NOMO-1 treated with dmso at 0.1 percent for 144 hours (cell line): ENCODE data around the gene FCRL5.
"Not testable (repeated sequence)": the region's sequence is repeated elsewhere in the genome, so short reads cannot be mapped to it uniquely, and the experiment has no call there.

Experiments used
- DNase-seq: peaks from one replicate; lab custom pipeline; 2025; ENCODE audit not compliant: unreplicated experiment; lab: John Stamatoyannopoulos, UW

Gene FCRL5

DNA sequence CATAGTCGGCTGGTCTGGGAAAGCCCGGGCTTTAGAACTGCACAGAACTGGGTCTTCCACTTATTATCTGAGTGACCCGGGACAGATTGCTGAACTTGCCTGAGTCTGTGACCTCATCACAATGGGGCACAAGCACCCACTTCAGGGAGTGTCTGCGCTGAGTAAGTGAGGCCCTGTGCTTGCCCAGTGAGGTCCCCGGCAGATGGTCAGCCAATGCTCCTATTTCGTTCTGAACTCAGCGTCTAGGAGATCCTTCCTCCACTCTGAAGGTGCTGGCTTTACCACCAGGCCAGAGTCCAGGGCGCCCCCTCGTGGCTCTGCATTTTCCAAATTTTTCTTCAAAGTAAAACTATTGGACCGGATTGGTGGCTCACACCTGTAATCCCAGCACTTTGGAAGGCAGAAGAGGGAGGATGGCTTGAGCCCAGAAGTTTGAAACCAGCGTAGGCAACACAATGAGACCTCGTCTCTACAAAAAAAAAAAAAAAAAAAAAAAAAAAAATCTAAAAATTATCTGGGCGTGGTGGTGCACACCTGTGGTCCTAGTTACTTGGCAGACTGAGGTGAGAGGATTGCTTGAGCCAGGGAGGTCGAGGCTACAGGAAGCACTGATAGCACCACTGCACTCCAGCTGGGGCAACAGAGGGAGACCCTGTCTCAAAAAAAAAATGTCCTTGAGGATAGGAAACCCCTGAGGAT, 61.7 kb downstream of the FCRL5 start:
- peak; percentile 45 for DNase-seq

DNA sequence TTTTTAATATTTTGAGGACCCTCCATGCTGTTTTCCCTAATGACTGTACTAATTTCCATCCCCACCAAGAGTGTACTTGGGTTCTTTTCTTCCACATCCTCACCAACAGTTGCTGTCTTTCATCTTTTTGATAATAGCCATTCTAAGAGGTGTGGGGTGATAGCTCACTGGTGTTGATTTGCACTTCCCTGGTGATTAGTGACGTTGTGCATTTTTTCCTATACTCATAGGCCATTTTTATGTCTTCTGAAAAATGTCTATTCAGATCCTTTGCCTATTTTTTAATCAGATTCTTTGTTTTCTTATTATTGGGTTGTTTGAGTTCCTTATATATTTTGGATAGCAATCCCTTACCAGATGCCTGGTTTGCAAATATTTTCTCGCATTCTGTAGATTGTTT, 64.2 kb downstream of the FCRL5 start:
- DNase-seq, result no peak

DNA sequence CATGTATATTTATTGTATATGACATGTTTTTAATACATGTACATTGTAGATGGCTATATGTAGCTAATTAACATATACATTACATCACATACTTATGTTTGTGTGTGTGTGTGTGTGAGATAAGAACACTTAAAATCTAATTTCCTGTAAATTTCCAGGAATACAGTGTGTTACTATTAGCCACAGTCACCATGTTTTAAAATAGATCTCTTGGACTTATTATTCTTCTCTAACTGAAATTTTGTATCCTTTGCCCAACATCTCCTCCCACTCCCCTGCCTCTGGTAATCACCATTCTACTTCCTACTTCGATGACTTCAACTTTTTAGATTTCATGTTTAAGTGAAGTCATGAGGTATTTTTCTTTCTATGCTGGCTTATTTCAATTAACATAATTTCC, 64.8 kb downstream of the FCRL5 start:
- no peak for DNase-seq

DNA sequence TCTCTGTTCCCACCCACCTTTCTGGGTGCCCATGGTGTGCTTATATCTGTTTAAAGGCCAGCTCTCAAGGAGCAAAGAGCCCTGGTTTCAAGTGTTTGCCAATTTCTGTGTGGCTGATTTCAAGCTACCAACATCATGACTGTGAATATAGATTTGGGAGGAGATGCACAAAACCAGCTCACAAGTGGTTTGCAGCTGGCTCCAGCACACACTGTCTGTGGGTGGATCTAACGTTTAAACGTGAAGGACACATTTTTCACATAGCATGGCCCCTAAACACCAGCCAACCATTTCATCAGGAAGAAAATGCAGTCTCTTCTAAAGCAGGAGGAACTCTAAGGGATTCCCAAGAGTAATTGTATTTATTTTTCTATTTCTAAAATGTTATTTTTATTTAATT, 65.2 kb downstream of the FCRL5 start:
- DNase-seq, result no peak

DNA sequence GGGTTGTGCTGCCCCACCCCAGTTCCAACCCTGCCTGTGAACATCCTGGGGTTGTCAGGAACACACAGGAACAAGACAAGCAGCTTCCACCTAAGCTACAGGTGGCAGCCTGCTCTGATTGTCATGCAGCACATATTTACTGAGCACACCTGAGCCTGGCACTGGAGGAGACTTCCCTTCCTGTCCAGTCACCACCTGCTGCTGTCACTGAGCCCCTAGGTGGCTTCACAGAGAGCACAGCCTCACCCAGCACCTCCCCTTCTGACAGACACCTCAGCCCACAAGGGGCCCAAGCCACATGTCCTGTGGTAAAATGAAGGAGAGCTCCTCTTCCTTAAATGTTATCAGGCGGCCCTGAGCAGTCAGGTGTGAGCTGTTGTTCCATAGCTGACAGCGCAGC, 65.9 kb downstream of the FCRL5 start:
- not testable (repeated sequence) for DNase-seq

DNA sequence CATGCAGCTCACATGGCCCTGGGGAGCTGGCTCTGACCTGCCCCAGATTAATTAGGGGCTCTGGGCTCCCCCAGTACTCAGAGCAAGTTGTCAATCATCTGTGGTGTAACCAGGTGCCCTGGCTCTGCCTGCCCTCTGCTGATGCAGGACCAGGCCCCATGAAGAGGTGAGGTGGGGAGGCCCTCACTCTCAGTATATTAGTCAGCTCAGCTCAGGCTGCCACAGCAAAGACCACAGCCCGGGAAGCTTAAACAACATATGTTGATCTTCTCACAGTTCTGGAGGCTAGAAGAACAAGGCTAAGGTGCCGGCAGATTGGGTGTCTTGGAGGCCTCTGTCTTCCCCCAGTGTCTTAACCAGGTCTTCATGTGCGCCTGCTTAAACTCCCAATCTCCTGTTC, 66.5 kb downstream of the FCRL5 start:
- no peak for DNase-seq

DNA sequence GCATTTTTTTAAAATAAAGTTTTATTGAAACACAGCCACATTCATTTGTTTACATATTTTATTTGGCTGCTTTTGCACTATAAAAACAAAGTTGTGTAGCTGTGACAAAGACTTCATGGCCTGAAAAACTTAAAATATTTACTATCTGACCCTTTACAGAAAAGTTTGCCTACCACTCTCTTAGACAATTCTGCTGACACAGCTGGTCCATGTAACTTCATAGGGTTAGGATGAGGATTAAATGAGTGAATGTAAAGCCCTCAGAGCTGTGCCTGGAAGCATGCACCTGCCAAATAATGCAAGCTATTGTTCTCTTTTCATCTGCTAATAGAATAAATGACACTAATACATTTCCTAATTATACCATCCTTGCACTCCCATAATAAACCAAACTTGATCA, 67.7 kb downstream of the FCRL5 start:
- no peak for DNase-seq

DNA sequence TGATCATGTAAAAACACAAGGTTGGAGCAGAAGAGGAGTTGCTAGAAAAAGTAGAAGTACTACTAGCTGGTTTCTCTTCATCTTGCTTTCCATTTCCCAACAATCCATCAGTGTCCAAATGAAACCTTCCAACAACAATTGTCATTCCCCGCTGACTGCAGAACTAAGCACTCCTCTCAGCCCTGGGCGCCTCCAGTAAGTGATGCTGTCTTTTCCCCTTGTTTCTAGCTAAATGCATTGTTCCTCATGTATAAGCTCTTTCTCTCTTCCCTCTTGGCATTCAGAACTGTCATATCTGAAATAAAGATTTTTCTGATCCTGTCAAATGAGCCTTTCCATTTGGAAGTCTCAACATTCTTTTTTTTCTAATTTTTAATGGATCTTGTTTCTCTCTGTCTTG, 68.7 kb downstream of the FCRL5 start:
- DNase-seq, result no peak

DNA sequence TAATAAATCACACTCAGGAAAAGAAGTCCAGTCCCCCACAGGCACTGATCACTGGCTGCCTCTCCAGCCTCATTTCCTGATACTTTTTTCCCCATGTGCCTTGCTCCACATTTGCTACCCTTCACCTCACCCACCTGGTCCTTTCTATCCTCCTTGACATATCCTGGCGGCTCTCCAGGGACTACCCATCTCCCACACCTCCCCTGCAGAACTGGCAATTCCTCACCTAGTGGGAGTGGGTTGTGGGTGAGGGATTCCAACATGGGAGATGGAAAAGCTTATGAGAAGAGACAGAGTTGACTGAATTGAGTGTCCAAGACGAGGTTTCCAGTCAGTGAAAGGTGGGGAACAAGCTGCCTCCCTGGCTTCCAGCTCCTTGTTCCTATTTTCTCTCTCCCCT, 69.6 kb downstream of the FCRL5 start:
- no peak for DNase-seq

DNA sequence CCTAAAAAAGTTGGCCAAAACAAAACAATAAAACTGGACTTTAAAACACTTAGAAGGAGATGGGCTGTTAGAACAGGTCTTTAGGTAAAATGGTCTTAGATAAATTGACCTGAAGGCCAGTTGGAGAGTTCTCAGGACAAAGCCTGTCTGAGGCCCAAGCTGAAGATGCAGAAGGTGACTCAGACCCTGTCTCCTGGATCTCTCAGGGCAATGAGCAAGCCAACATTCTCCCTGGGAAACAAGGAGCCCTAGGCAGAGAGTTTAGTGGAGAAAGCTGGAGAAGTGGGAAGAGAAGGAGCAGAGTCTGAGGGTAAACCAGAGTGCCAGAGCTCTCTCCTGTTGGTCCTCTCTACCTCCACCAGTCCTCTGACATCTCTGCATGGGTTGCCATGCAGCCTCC, 70.1 kb downstream of the FCRL5 start:
- no peak for DNase-seq

DNA sequence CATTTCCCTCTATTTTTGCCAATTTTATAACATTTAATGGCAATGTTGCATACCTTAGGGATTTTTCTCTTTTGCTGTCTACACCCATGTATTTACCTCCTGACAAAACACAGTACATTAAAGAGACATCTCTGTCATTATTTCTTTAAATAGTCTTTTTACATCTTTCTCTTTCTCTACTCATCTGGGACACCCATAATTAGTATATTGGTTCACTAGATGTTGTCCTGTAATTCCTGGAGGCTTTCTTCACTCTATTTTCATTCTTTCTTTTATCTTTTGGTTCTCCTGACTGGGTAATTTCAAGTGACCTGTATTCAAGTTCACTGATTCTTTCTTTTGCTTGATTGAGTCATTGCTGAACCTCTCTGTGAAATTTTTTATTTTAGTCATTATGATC, 74.3 kb downstream of the FCRL5 start:
- no peak for DNase-seq

DNA sequence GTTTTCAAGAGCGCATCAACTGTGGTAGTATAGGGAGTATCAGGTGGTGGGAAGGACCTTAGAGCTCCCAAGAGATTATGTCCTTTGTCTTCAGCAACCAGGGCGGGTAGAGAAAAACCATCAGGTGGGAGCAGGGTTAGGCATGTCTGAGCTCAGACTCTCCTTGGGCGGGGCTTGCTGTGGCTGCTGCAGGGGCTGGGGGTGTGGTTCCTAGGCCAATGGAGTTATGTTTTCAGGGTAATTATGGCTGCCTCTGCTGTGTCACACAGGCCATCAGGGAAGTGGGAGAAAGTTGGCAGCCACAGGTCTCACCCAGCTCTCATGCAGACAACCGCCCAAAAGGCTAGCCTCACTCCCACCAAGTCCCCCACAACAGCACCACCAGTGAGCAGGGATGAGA, 74.9 kb downstream of the FCRL5 start:
- no peak for DNase-seq

DNA sequence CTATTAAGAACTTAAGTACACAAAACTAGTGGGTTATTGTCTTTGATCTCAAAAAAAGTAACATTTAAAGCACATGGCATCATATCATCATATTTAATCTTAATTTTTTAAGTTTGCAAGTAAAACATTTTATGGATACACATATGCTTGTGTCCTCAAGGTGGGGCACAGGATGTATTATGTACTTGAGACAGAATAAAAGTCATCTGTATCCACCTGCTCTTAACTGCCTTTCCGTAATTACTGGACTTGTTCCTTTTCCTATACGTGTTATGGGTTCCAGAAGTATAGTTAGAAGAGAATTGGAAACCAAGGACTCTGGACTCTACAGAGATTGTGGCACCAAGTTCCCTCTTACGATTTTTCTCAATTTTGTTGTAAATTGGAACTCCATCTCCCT, 79.4 kb downstream of the FCRL5 start:
- DNase-seq, result no peak

DNA sequence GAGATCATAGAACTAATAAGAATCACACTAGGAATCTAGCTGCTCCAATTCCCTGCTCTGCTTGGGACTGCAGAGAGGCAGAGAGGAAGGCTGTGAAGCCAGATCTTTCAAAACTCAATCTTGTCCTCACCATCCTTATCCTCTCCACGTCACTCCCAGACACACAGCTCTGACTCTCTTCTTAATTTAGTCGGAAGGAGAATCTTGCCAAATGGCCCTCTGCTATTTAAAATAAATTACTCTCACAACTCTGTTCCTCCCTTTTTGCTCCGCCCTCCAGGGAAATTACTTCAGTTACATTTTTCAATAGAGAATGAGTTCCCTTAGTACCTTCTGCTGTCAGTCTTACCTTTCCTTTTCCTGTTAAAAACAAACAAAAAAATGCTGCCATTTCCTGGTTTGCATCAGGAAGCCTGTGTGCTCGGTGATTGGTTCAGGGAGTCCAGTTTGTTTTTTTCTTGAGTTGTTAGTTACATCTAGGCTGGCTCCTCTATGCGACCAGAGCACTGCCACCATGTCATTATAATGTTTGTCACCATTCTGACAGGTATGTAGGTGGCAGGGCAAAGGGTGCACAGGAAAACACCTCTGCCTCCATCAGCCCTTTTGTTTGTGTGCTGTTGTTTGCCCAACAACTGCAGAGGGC, 80.1 kb downstream of the FCRL5 start:
- DNase-seq, result no peak

DNA sequence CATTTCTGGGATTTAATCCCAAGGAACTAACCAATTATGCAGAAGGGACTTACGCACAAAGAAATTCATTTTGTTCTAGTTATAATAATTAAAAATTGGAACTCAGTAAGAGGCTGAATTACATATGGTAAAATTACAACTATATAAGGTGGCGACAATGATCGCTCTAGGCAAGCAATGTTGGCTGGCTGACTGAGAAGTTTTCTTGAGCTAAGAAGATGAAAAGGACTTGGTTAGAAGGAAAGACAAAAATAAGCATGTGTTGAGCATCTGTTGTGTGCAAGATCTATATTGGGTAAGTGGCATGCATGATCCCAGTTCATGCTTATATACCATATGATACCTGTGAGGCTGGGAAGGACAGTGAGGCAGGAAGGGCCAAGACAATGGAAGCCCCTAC, 80.8 kb downstream of the FCRL5 start:
- no peak for DNase-seq

DNA sequence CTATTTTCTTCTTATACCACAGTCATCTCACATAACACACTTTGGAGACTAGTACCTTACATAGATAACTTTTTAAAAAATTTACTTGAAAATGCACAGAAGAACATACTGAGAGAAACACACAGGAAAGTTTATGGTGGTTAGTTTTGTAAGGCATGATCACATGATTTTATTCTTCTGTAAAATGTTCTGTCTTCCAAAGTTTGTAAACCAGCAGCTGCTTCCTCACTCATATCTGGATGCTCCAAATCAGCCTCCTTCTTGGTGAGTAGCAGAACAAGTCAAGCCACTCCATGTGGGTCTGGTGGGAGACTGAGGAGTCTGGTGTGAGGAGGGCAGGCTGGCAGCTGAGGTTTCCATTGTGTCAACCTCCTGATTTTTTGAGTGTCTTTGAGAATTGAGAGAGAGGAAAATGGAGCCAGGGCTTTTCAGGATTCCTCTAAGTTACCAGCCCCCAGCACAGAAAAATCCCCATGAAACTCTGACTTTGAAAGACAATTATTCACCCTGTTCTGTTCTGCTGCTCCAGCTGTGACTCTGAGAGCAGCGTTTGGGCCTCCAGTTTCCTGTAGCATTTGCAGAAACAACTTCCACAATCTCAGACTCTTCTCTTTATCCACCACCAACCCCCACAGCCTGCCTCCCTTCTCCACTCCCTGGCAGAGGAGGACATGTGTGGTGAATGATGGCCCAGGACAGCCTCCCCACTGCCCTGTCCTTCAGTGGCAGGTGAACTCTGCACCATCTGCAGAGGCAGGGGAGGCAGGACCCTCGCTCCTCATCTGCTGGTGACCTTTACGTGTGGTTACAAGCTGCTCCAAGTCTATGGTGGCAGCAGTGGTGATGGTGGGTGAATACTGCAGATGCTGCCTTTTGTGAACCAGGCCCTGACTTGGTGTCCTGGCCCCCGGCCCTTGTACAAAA, 82.3 kb downstream of the FCRL5 start:
- DNase-seq, result peak; percentile 17

DNA sequence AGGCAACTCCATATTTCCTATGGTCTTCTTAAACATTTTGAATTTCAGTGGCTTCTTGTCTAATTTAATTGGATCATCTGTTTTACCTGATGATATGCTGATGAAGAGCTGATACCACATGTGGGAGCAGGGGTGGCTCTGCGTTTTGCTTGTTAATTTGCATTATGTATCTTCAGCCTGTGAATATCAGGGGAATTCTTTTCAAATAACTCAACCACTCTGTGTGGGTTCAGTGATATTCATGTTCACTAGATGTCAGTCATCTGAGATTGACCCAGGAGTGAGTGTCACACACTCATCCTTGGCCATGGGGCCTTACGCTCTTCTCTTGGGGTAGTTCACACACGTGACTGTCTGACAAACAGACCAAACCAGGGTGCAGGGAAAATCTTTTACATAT, 83.0 kb downstream of the FCRL5 start:
- DNase-seq, result no peak

DNA sequence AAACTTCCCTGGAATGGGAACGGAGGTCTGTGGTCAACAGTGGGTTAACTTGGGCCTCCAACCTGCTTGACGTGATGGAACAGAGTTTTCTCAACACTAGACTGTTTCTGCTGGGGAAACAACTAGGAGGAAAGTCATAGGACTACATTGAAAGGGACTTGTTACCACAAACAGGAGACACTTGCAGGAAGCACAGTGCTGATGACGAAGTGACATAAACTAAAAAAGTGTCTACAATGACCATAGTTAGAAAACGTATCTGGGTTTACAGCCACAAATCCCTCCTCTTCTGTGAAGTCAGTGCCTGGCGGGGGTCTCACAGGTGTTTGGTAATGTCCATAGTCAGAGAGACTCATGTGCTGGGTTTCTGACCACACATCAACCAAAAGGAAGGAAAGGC, 86.3 kb downstream of the FCRL5 start:
- no peak for DNase-seq
